NCI-H187 (cell line): Measurements from ENCODE around the gene ZKSCAN8.
"Not testable (repeated sequence)": the region's sequence is repeated elsewhere in the genome, so short reads cannot be mapped to it uniquely, and the experiment has no call there.

Source experiments
- DNase-seq, 2 experiments: peaks; one replicate each; lab custom pipeline; 2025; lab: John Stamatoyannopoulos, UW

Gene ZKSCAN8

GRCh38 chr6:28141500-28142329 lies at the start of gene ZKSCAN8:
ZKSCAN8 (plus strand) TSS chr6:28141883; CDS start chr6:28148408, 6,525 bp downstream.
- peak; percentile 69 to 78 for DNase-seq

GRCh38 chr6:28102222-28102621 lies 39.5 kb upstream of the ZKSCAN8 start:
- not testable (repeated sequence) for DNase-seq

- DNase-seq = not testable (repeated sequence)
Measured at GRCh38 chr6:28102699-28103098, 39.0 kb upstream of the ZKSCAN8 start.

GRCh38 chr6:28104392-28105244 lies 37.1 kb upstream of the ZKSCAN8 start:
- DNase-seq = peak; percentile 16 to 45

- no peak for DNase-seq
Measured at GRCh38 chr6:28105245-28105639, 36.4 kb upstream of the ZKSCAN8 start.

- no peak for DNase-seq
Measured at GRCh38 chr6:28107506-28107905, 34.2 kb upstream of the ZKSCAN8 start.

GRCh38 chr6:28111964-28112363 lies 29.7 kb upstream of the ZKSCAN8 start:
- no peak for DNase-seq

GRCh38 chr6:28115799-28116198 lies 25.9 kb upstream of the ZKSCAN8 start:
- no peak for DNase-seq

- DNase-seq = no peak
Measured at GRCh38 chr6:28117386-28118050, 24.2 kb upstream of the ZKSCAN8 start.

GRCh38 chr6:28118217-28118616 lies 23.5 kb upstream of the ZKSCAN8 start:
- no peak for DNase-seq

GRCh38 chr6:28121876-28122275 lies 19.8 kb upstream of the ZKSCAN8 start:
- DNase-seq = no peak

- DNase-seq = not testable (repeated sequence)
Measured at GRCh38 chr6:28122283-28122682, 19.4 kb upstream of the ZKSCAN8 start.

GRCh38 chr6:28124350-28124970 lies 17.2 kb upstream of the ZKSCAN8 start, which contains the start of gene ZSCAN16:
ZSCAN16 (plus strand) TSS chr6:28124609; CDS start chr6:28125444, 835 bp downstream.
- peak; percentile 74 to 79 for DNase-seq

GRCh38 chr6:28124971-28125353 lies 16.7 kb upstream of the ZKSCAN8 start:
- DNase-seq = no peak

GRCh38 chr6:28125401-28125800 lies 16.3 kb upstream of the ZKSCAN8 start:
- DNase-seq = no peak

- DNase-seq = no peak
Measured at GRCh38 chr6:28134015-28134414, 7.7 kb upstream of the ZKSCAN8 start.

GRCh38 chr6:28134716-28135115 lies 7.0 kb upstream of the ZKSCAN8 start:
- DNase-seq = no peak

GRCh38 chr6:28135393-28135792 lies 6.3 kb upstream of the ZKSCAN8 start:
- no peak for DNase-seq

GRCh38 chr6:28136585-28137504 lies 4.8 kb upstream of the ZKSCAN8 start:
- DNase-seq = peak; percentile 56 to 86

GRCh38 chr6:28137505-28137981 lies 4.1 kb upstream of the ZKSCAN8 start:
- no peak for DNase-seq
